Calu3 (cell line): ENCODE measurements around the gene GRIK3. TPM values are rescaled to one million over a fixed set of nuclear protein-coding genes. Genes with fewer than 3 reads are reported as not detected.

Experiments used
- BruUV-seq: library from RNA; stranded (reverse); fragments of 400-500 nt; replicated peaks from 2 replicates; lab custom pipeline; 2021; lab: Mats Ljungman, UMichigan
- CTCF ChIA-PET: fragments of 300-600 bp; sonication (Branson Sonifier 250); formaldehyde crosslinking; loops from one replicate; lab custom pipeline; 2022; ENCODE audit warnings: antibody characterized with exemption; lab: Charles Lee
- DNase-seq: peaks from one replicate; pipeline ENCODE4 v3.0.0; 2022
- H3K27ac Mint-ChIP-seq: one replicate; pipeline ENCODE4 v1.8.0; 2022; ENCODE audit warnings: mixed read lengths; ENCODE audit not compliant: unreplicated experiment
- H3K27me3 Mint-ChIP-seq: one replicate; pipeline ENCODE4 v1.8.0; 2022; ENCODE audit warnings: mixed read lengths; ENCODE audit not compliant: unreplicated experiment
- H3K36me3 Mint-ChIP-seq: one replicate; pipeline ENCODE4 v1.8.0; 2022; ENCODE audit warnings: mild to moderate bottlenecking, moderate library complexity, mixed read lengths; ENCODE audit not compliant: insufficient read depth, unreplicated experiment
- H3K4me1 Mint-ChIP-seq: one replicate; pipeline ENCODE4 v1.8.0; 2022; ENCODE audit warnings: mild to moderate bottlenecking, low read depth, mixed read lengths; ENCODE audit not compliant: unreplicated experiment
- H3K4me3 Mint-ChIP-seq: one replicate; pipeline ENCODE4 v1.8.0; 2022; ENCODE audit warnings: mild to moderate bottlenecking, low read depth, moderate library complexity, mixed read lengths; ENCODE audit not compliant: unreplicated experiment
- H3K9me3 Mint-ChIP-seq: one replicate; pipeline ENCODE4 v1.8.0; 2022; ENCODE audit warnings: low read depth, mixed read lengths; ENCODE audit not compliant: unreplicated experiment
- CTCF ChIP-seq: fragments of 200-600 bp; IDR thresholded peaks from one replicate; pipeline ENCODE4 v1.8.0; 2022; ENCODE audit warnings: antibody characterized with exemption; ENCODE audit not compliant: unreplicated experiment
- intact Hi-C: fragments of 100-400 bp; cut with micrococcal nuclease; formaldehyde crosslinking; loops from one replicate; pipeline ENCODE4 v1.10.0; 2022; ENCODE audit not compliant: unreplicated experiment
- total RNA-seq: library from RNA; stranded (reverse); gene quantifications from 2 replicates; pipeline ENCODE4 v1.2.3, GENCODE V29; 2022

GRIK3 gene
- total RNA-seq, 1 experiment from 2014 or later, result not detected

- intact Hi-C loops, result no loop called here
- BruUV-seq, result no TSS peak
- H3K9me3 Mint-ChIP-seq, result no peaks in the 10 kb centered on the region
- TF ChIP-seq CTCF, result no peak
- CTCF ChIA-PET, result interaction anchor here (0.7 to 0.9 kb wide), 2 partner anchors 34 to 249 kb away, joined by 3 read pairs; no protein-coding TSS in a partner anchor
- H3K4me1 Mint-ChIP-seq, result no peaks in the 10 kb centered on the region
- H3K4me3 Mint-ChIP-seq, result no peak overlapping the region
- peaks cover 76% of the 10 kb centered on the region for H3K27me3 Mint-ChIP-seq
- H3K27ac Mint-ChIP-seq, result no peak overlapping the region
- no peak for DNase-seq
- H3K36me3 Mint-ChIP-seq, result no peaks in the 10 kb centered on the region
Observed at GRCh38 chr1:36843906-36844610, 190.3 kb downstream of the GRIK3 start.

GRCh38 chr1:36843027-36843426, 191.3 kb downstream of the GRIK3 start:
- no peak for TF ChIP-seq CTCF
- intact Hi-C loops, result no loop called here
- CTCF ChIA-PET, result no interaction called here
- no peaks in the 10 kb centered on the region for H3K36me3 Mint-ChIP-seq
- no peak overlapping the region for H3K4me3 Mint-ChIP-seq
- no peaks in the 10 kb centered on the region for H3K4me1 Mint-ChIP-seq
- no peak for DNase-seq
- no peak overlapping the region for H3K27ac Mint-ChIP-seq
- BruUV-seq, result no TSS peak
- no peaks in the 10 kb centered on the region for H3K9me3 Mint-ChIP-seq
- H3K27me3 Mint-ChIP-seq, result peaks cover 74% of the 10 kb centered on the region

GRCh38 chr1:36842448-36842847, 191.9 kb downstream of the GRIK3 start:
- DNase-seq, result no peak
- intact Hi-C loops, result no loop called here
- Mint-ChIP-seq H3K27ac (no peak overlapping the region), H3K4me1 (no peaks in the 10 kb centered on the region), H3K9me3 (no peaks in the 10 kb centered on the region), H3K27me3 (peaks cover 74% of the 10 kb centered on the region), H3K4me3 (no peak overlapping the region), H3K36me3 (no peaks in the 10 kb centered on the region)
- CTCF ChIA-PET, result no interaction called here
- no peak for TF ChIP-seq CTCF
- no TSS peak for BruUV-seq

- intact Hi-C loops, result no loop called here
- no peaks in the 10 kb centered on the region for H3K9me3 Mint-ChIP-seq
- H3K27me3 Mint-ChIP-seq, result peaks cover 83% of the 10 kb centered on the region
- DNase-seq, result no peak
- TF ChIP-seq CTCF, result no peak
- H3K27ac Mint-ChIP-seq, result no peak overlapping the region
- no peaks in the 10 kb centered on the region for H3K4me1 Mint-ChIP-seq
- CTCF ChIA-PET, result no interaction called here
- H3K4me3 Mint-ChIP-seq, result no peak overlapping the region
- no peaks in the 10 kb centered on the region for H3K36me3 Mint-ChIP-seq
- no TSS peak for BruUV-seq
Observed at GRCh38 chr1:36839485-36839884, 194.8 kb downstream of the GRIK3 start.
